GM12891 (cell line): ENCODE results near the gene NCF2.

ENCODE experiments used
- DNase-seq: peaks from one replicate; pipeline ENCODE4 v3.0.0; 2011; ENCODE audit warnings: low spot score; ENCODE audit not compliant: insufficient read length
- FAIRE-seq: peaks from 2 replicates; lab custom pipeline; 2011; peaks lifted over from hg19 to GRCh38; lab: Jason Lieb, UNC
- PAX5 ChIP-seq: IDR thresholded peaks from 2 replicates; pipeline ENCODE4 v1.6.1; 2011; ENCODE audit warnings: low read length, moderate library complexity, mild to moderate bottlenecking; ENCODE audit not compliant: insufficient read depth, severe bottlenecking
- POLR2A ChIP-seq: IDR thresholded peaks from 2 replicates; pipeline ENCODE4 v1.6.1; 2011; ENCODE audit warnings: low read depth, low read length, control low read depth
- POLR2AphosphoS5 ChIP-seq: IDR thresholded peaks from 2 replicates; pipeline ENCODE4 v1.6.1; 2011; ENCODE audit warnings: low read depth, low read length, control low read depth
- POU2F2 ChIP-seq: IDR thresholded peaks from 2 replicates; pipeline ENCODE4 v1.6.1; 2011; ENCODE audit warnings: low read depth, mild to moderate bottlenecking, control low read depth, low read length, moderate library complexity
- SPI1 ChIP-seq: IDR thresholded peaks from 2 replicates; pipeline ENCODE4 v1.6.1; 2011; ENCODE audit warnings: low read depth, low read length, control low read depth
- TAF1 ChIP-seq: IDR thresholded peaks from 2 replicates; pipeline ENCODE4 v1.6.1; 2011; ENCODE audit warnings: low read depth, low read length, control low read depth

Gene NCF2

DNA sequence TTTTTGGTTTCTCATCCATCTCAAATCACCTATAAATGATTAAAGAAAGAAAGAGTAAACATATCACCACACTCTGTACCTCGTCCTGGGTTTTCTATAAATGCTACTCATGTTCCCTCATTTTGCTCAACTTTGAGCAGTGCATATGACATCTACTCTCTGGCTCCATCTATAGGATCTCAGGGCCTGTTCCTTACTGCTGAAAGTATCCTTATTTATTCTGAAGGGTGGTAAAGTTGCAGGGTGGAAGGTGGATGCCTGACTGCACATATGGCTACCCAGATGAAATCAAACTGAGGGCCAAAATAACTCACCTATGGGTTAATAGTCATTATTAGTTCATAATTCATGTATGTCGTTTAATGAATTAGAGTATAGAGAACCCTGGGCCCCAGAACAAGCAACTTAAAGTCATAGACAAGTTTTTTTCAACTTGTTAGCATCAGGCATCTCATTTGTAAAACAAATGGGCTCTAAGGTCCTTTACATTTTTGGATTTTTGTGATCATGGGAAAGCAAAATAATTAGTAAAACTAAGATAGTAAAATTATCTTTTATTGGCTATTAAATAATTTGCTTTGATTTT, 46.5 kb downstream of the NCF2 start:
- TF ChIP-seq POLR2AphosphoS5 (no peak), TAF1 (no peak), SPI1 (no peak), PAX5 (no peak), POU2F2 (no peak), POLR2A (no peak)
- DNase-seq, result no peak

DNA sequence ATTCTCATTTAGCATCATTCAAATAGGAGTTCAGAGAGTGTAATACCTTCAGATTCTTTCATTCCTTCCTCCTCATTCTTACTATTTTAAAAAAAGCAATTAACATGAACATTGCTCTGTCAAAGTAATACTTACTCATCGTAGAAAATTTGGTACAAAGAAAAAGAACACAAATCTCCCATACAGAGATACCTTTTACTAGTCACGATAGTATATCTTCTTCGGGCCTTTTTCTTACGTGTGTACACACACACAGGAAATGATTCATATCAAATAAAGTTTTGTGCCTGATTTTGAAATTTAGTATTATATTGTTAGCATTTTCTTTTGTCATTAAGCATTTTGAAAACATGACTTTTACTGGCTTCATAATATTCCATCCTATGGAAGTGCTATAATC, 52.9 kb downstream of the NCF2 start:
- TF ChIP-seq POLR2A (no peak), PAX5 (no peak), POLR2AphosphoS5 (no peak), SPI1 (no peak), TAF1 (no peak), POU2F2 (no peak)
- FAIRE-seq (no peak), DNase-seq (no peak)

More for the DNA sequence above, 46.5 kb downstream of the NCF2 start:
- peak; percentile 54 for FAIRE-seq

DNA sequence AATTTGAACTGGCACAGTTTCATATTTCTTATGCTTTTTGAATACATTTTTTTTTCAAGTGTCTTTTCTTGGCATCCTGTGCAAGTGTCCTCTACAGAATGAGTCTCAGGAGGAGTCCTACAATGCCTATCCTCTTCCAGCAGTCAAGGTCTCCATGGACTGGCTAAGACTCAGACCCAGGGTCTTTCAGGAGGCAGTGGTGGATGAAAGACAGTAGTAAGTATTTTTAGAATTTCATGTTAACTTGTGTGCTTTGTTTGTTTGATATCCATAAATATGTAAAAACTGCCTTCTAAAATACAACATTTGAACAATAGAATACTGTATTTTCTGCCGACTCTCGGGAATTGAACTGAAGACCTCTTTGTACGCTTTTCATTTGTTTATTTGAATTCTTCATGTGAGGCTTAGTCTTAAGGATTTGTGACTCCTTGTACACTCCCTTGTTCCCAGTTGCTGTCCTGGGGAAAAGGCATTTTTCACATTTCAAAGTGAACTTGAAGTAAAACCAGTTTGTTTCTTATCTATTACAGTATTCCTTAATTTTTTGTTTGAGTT, 56.6 kb downstream of the NCF2 start:
- no peak for TF ChIP-seq POLR2AphosphoS5
- DNase-seq (no peak), FAIRE-seq (no peak)

DNA sequence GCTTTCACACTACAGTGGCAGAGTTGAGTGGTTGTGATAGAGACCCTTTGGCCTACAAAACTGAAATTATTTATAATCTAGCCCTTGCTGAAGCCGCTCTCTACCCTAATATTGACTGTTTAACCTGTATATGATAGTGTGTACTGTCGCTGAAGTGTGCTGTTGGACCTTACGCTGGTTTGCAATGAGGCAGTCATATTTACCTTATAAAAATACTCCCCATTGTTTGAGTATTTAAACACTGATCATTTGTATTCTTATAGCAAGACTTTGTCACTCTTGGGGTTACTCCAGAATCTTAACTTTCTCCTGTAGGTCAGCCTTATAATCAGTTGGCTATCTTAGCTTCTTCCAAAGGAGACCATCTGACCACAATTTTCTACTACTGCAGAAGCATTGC, 61.7 kb downstream of the NCF2 start:
- DNase-seq (no peak), FAIRE-seq (no peak)
- TF ChIP-seq TAF1, result no peak
- no peak for TF ChIP-seq POLR2A
- TF ChIP-seq POU2F2, result no peak
- no peak for TF ChIP-seq POLR2AphosphoS5

DNA sequence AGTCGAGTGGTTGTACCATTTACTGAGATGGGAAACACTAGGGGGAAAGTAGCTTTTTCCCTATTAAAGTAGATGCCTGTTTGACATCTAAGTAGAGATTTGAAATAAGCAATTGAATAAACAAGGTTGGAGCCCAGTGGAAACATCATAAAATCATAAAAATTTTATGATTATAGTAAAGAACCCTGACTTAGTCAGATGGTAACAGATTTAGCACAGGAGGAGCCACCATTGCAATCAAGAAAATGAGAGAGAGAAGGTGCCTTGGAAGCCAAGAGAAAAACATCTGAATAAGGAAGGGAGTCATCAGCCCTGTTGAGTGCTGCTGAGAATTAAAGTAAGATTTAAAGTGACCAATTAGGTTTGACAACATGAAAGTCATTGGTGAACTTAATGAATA, 68.2 kb downstream of the NCF2 start:
- no peak for FAIRE-seq
- TF ChIP-seq POU2F2 (no peak), PAX5 (no peak), POLR2AphosphoS5 (no peak), SPI1 (no peak), POLR2A (no peak), TAF1 (no peak)
- DNase-seq, result no peak

DNA sequence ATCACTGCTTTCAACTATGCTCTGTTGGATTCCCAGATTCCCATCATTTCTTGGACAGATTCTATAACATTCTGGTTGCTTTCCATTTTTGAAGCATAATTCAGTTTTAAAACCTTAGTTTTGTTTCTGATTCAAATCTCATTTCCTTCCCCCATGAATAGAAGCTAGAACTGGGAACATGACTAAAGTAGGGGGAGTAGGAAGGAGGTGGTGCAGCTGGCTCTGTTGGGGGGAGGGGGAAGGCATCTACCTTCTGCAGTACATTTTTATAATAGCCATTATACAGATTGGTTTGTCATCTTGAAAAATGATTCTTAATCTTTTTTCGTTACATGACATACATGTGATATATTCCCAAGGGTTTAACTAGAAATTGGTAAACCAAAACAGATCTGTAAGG, 69.9 kb downstream of the NCF2 start:
- FAIRE-seq (no peak), DNase-seq (no peak)
- TF ChIP-seq POU2F2 (no peak), POLR2AphosphoS5 (no peak), TAF1 (no peak), SPI1 (no peak), POLR2A (no peak), PAX5 (no peak)

DNA sequence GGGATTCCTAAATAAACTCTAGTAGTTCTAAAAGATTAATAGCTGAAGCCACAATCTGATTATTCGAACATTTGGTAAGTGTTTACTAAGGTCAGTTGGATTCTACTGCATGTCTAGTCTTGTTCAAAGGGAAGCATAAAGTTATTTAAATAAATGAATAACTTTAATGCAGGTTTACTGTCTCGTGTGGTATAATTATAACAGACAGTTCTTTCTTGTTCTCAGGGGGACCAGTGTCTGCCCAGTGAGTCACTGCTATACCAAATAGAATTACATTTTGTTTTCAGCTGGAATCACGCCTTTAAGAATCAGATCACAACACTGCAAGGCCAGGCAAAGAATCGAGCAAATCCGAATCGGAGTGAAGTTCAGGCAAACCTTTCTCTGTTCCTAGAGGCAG, 72.9 kb downstream of the NCF2 start:
- FAIRE-seq (no peak), DNase-seq (no peak)
- TF ChIP-seq TAF1 (no peak), POU2F2 (no peak), SPI1 (no peak), POLR2A (no peak), PAX5 (no peak)

DNA sequence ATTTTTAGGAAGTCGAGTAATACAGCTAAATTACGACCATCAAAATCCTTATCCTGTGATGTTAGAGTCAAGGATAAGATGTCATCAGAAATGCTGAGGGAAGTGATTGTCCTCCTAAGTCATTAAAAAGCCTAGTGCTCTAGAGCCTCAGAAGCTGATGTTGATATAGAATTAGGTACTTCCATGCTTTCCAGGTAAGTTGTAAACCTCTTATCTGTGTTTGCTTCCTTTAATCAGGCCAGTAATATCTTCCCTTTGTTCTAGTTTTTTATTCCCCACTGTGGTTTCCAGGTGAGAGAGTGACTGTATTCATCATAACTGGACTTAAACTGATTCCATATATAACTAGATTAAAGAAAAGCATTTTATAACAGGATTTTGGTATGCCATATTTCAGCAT, 73.5 kb downstream of the NCF2 start:
- peak; percentile 38 for FAIRE-seq
- no peak for DNase-seq
- TF ChIP-seq POLR2AphosphoS5 (no peak), TAF1 (no peak), SPI1 (no peak), POLR2A (no peak), PAX5 (no peak), POU2F2 (no peak)

DNA sequence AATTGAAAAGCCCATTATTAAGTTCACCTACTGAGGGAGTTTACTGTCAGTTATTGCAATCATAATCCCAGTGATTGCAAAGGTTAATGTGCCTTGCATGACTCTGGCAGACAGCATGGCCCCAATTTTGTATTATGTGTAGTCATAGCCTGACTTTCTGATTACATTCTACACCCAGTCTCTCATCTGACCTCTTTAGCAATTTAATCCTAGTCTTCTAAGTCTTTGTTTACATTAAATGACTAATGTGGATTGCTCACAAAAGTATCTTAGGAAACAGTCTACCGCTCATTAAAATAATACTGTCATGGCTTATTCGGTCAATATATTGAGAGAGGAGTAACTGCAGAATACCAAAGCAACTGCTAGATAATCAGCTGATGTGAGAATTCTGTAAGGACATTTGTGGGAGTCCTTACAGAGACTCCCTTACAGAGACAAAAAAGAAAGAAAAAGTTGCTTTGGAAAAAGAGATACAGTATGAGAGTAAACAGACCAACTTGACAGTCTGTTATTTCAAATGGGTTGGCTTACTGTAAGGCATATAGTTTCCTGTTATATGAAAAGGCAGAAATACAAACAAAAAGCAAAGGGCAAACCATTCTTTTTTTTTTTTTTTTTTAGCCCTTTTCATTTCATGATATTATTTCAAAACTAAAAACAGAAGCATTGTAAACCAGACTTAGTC, 75.1 kb downstream of the NCF2 start:
- TF ChIP-seq POU2F2, result no peak
- no peak for TF ChIP-seq POLR2AphosphoS5
- no peak for TF ChIP-seq PAX5
- TF ChIP-seq POLR2A, result no peak
- TF ChIP-seq SPI1, result no peak
- TF ChIP-seq TAF1, result no peak
- FAIRE-seq (no peak), DNase-seq (no peak)

DNA sequence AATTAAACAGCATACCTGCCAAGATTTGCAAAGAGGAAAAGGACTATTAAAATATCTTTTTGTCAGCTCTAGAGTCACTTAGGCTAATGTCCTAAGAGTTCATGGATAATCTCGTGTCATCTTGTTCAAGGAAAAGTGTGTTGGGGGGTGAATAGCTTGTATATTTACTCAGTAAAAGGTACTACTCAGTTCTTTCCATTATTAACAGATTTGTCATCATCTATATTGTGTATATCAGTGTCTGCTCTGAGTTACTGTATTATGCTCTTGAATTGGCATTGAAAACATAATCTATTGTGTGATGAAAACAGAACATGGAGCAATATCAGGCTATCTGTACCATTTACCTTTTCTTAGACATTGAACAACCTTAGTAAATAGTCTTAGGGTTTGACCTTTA, 76.0 kb downstream of the NCF2 start:
- no peak for FAIRE-seq
- no peak for DNase-seq
- TF ChIP-seq POU2F2, result no peak
- no peak for TF ChIP-seq POLR2A
- no peak for TF ChIP-seq TAF1
- no peak for TF ChIP-seq SPI1
- no peak for TF ChIP-seq PAX5
- TF ChIP-seq POLR2AphosphoS5, result no peak
